ENCODE data around the gene SYCP2.
A peak's percentile ranks its signal among the peaks of the same experiment; 100 is the strongest.

SYCP2 gene

DNA sequence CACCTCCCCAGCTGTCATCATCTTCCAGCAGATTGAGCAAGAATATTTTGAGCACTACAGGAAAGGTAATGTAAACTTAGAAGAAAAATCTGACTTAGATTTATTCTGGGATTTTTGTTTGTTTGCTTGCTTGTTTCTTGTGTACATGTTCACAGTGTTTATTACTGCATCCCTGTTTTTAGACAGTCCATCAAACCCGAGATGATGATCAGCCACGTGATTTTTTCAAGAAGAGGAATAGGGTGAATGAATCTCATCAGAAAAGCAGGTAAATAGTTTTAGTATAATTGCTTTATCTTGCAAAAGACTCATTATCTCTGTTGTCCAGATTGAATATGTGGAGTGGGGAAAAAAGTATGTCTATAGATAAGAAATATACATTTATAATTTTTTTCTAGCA lies 8.8 kb upstream of the SYCP2 start:
- DNase-seq (ENCODE audit: low read depth in 2 of 2): no peak

DNA sequence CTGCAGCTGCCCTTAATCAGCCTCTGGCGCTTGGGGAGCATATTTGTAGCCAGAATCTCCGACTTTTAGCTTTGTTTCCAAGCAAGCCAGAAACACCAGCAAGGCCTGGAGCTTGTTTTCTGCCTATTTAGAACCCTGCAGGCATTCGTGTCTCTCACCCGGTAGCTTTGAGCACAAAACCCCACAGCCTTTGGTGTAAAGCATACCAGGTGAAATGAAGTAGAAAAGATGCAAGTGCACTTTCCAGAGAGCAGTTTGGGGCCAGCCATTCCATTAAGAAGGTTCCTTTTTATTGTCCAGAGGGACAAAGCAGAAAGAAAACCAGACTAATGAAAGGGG lies 7.5 kb upstream of the SYCP2 start:
- no peak for DNase-seq (ENCODE audit: low read depth in 2 of 2)

GRCh38 chr20:59940129-59940955 lies 6.9 kb upstream of the SYCP2 start, which contains the start of the genes FAM217B and PPP1R3D:
Gene FAM217B (plus strand): TSS chr20:59940389. CDS start chr20:59943944, 3,555 bp downstream.
Gene PPP1R3D (minus strand): TSS chr20:59940305. CDS start chr20:59939931, 374 bp downstream.
- peak; percentile 72 to 75 for DNase-seq (ENCODE audit: low read depth in 2 of 2)

- no peak for DNase-seq (ENCODE audit: low read depth in 2 of 2)
These were observed 6.4 kb upstream of the SYCP2 start for GRCh38 chr20:59939879-59940128.

DNA sequence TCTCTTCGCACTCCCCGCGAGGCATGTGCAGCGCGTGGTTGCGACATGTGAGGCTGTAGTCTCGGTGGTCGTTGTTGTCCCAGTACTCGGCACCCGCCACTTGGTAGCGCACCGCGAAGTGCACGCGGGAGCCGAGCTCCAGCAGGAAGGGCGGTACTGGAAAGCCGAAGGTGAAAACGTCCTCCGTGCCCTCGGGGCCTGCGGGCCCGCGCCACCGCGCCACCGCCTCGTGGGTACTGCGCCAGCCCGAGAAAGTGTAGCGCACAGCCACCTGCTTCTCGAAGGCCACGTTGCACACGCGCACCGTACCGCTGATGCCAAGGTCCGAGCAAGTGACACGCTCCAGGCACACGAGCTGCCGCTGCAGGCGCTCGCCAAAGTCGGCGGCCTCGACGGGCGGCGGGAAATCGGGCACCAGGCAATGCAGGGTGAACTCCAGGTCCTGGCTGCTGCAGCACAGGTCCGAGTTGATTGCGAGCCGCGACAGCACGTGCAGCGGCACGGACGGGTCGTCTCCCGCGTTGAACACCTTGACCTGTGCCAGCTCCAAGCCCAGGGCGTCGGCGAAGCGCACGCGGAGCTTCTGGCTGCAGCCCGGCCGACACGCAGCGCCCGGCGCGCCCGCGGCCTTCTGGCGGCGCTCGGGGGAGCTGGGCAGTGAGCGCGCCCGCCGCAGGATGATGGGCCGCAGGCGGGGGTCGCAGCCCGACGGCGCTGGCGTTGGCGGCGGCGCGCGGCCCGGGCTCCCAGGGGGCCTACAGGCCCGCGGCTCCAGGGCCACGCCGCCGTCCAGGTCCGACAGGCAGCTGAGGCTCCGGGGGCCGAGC lies 5.8 kb upstream of the SYCP2 start:
- DNase-seq (ENCODE audit: low read depth in 2 of 2): no peak

GRCh38 chr20:59938696-59939051 lies 5.2 kb upstream of the SYCP2 start:
- DNase-seq (ENCODE audit: low read depth in 2 of 2): no peak

DNA sequence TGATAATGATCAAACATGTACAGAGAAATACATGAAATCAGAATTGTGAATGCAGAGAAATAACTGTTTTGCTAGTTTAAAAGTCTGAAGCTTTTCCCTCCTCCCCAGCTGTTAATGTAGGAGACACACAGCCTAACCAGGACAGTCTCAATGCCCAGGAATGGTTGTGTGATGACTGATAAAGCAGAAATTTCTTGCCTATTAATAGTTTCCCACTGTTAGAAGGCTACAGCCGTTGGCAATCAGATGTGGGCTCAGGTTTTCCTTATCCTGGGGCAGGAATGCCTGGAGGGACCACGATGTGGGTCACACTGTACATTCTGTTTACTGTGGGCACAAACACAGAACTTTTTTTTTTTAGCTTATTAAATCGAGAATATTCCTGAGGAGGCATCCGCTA lies 4.8 kb upstream of the SYCP2 start:
- no peak for DNase-seq (ENCODE audit: low read depth in 2 of 2)

GRCh38 chr20:59937150-59937549 lies 3.7 kb upstream of the SYCP2 start:
- no peak for DNase-seq (ENCODE audit: low read depth in 2 of 2)

DNA sequence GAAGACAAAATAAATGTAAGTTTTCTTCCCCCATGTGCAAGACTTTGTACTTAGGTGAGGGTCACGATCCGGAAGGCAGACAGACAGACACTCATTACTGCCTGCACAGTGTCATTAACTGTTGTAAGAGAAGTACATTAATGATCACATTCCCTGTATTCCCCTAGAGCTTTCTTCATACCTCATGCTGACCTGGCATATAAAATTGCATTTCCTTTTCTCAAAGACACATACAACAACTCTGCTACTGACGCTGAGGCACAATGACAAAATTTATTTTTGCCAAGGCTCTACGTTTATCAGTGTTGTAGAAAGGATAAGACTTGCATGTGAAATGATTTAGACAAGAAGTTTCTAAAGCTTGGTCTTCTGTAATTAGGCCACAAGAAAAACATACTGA lies 3.0 kb upstream of the SYCP2 start:
- DNase-seq (ENCODE audit: low read depth in 2 of 2): no peak

GRCh38 chr20:59935457-59936185 lies 2.2 kb upstream of the SYCP2 start:
- DNase-seq (ENCODE audit: low read depth in 2 of 2): no peak

- DNase-seq (ENCODE audit: low read depth in 2 of 2): peak; percentile 43 to 53
These were observed 580 bp upstream of the SYCP2 start for GRCh38 chr20:59933849-59934585.

GRCh38 chr20:59932616-59933295 lies 681 bp downstream of the SYCP2 start:
- DNase-seq (ENCODE audit: low read depth in 2 of 2): no peak

GRCh38 chr20:59931511-59932312 lies 1.7 kb downstream of the SYCP2 start:
- DNase-seq (ENCODE audit: low read depth in 2 of 2): no peak

- no peak for DNase-seq (ENCODE audit: low read depth in 2 of 2)
These were observed 7.5 kb downstream of the SYCP2 start for GRCh38 chr20:59925899-59926298.

DNA sequence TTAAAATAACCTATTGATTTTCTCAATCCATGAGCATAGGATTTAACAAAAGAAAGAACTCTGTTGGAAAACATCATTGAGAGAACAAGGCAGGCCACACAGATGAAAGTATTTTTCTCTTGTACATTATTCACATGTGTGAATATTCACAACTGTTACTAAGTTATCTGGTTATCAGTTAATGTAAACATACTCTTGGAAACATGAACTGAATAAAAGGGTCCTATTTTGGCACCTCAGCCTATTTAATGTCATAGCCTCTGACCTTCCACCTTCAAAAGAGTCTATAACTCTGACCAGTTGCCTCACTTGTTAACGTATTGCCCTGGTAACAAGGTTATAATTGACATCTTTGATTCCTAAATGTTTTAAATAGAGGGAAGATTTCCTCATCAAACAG lies 8.1 kb downstream of the SYCP2 start:
- no peak for DNase-seq (ENCODE audit: low read depth in 2 of 2)

GRCh38 chr20:59923514-59923913 lies 9.9 kb downstream of the SYCP2 start:
- DNase-seq (ENCODE audit: low read depth in 2 of 2): no peak

GRCh38 chr20:59920944-59921343 lies 12.5 kb downstream of the SYCP2 start:
- no peak for DNase-seq (ENCODE audit: low read depth in 2 of 2)

DNA sequence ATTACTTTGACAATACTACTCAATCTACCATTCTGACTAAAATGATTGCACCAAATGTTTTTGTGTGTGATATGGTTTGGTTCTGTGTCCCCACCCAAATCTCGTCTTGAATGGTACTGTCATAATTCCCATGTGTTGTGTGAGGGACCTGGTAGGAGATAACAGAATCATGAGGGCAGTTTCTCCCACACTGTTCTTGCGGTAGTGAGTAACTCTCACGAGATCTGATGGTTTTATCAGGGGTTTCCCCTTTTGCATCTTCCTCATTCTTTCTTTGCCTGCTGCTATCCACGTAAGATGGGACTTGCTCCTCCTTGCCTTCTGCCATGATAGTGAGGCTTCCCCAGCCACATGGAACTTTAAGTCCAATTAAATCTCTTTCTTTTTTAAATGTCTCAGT lies 20.8 kb downstream of the SYCP2 start:
- no peak for DNase-seq (ENCODE audit: low read depth in 2 of 2)

DNA sequence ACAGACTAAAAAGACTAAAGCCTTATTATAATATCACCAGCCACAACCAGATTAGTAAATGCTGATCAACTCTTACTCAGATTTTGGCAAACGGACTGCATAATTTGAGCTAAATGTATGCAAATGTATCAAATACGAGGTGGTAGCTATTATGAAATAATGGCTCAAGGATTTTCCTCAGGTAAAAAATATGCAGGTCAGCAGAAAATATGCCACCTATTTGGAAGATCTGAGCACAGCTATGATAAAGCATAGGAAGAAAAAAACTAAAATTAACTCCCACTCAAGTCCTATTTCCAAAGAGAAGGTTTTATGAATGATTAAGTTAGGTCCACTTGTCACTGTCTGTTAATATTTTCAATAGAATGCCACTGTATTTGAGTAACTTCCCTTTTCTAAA lies 22.4 kb downstream of the SYCP2 start:
- no peak for DNase-seq (ENCODE audit: low read depth in 2 of 2)

DNA sequence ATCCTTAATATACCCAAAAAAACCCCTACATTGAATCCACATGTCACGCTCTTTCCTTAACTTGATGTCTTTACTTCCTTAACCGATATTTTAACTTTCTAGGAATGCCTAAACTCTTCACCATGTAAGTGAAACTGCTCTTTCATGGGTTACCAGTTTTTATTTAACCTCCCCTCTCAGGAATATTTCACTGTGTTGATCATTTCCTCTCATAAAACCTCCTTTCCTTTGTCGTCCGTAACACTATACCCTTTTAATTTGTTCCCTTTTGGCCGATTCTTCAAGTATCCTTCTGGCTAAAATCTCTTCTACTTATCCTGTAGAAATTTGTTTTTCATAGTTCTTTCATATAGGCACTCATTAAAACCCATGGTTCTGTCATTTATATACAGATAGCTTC lies 24.6 kb downstream of the SYCP2 start:
- DNase-seq (ENCODE audit: low read depth in 2 of 2): no peak

DNA sequence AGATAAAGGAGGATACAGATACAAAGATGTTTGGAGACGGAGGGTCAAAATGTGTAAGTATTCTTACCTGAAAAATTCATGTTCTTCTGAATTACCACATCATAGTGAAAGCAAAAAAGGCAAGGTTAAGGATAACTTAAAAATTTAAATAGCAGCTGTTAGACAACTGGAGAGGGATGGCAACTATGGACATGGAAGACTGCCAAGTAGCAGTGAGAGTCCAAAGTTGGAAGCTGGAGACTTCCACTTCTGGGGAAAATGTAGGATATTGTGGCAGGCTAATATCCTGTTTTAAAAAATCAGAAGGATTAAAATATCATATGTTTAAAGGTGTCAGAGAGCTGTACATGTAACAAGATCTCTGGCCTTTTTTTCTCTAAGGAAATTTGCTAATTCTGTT lies 29.8 kb downstream of the SYCP2 start:
- DNase-seq (ENCODE audit: low read depth in 2 of 2): no peak
